Fibroblast of gingiva (primary cell): Measurements from ENCODE around the gene KRTAP22-2.

Experiments used
- DNase-seq: peaks from one replicate; pipeline ENCODE4 v3.0.0-alpha.2; 2011; ENCODE audit warnings: low read depth

Gene KRTAP22-2

DNA sequence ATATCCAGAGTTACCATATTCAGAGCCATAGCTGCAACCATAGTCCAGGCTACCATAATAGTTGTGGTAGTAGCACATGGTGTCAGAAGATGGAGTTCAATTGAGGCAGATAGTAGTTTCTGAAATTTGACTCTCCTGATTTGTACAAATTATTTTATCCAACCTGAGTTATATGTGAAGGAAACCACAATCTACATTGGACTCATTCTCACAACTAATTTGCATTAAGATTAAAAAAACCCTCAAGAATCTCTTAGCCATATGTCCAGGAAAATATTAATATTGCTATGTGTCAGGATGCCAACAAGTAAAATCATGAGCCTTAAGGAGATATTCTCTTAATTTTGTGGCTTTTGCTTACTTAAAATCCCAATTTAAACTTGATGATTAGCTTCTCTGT is at the start of gene KRTAP22-2:
Gene KRTAP22-2, minus strand, starts transcription at position 101 of the 400 bp plus-strand sequence.
- no peak for DNase-seq

DNA sequence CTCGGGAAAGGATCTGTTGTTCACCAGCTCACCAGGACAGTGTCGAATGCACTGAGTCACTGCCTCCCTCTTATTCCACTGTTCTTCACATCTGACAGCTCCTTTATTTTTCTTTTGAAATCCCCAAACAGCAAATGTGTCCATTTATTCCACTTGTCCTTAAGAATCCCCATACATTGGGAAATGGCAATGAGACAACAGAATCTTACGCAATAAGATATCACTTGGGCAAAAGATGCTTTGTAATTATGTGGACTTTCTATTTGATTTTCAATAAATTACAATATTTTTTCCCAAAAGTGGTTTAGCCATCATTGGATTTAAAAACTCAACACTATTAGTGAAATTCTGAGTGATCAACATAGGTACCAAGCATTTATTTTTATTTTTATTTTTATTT is 48.5 kb upstream of the KRTAP22-2 start:
- DNase-seq: no peak

DNA sequence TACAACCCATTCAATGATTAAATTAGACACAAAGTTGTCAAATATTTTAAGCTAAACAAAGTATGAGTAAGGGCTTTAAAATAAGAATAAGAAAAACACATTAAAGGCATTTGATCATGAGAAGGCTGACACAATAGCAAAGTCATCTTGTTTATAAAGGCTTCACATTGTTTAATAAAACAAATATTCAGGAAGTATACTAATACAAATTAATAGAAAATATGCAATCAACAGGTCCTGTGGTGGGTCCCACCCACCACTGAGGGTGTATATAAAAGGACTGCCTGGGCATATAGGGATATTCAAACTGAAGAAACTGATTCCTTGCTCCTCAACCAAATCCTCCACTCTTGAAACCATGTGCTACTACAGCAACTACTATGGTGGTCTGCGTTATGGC is 44.7 kb upstream of the KRTAP22-2 start, which contains the start of gene KRTAP20-2:
Gene KRTAP20-2, plus strand, starts transcription at position 301 of the 400 bp plus-strand sequence. Its CDS starts 58 bp downstream, at position 359.
- DNase-seq: no peak

DNA sequence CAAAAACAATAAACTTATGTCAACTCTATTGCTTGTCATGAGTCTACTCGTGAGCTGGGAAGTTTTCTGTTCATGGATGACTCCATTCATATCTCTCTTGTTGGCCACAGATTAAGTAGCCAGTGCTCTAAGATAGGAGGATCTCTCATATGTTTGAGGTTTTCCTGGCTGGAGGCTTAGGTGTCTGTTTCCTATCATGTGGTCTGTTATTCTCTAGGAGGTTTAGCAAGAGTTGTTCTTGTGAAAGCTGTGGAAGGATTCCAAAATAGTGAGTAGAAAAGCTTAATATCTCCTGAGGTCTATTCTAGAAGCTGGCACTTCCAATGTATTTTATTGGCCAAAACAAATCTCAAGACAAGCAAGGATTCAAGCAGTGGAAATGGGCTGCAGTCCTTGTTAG is 39.0 kb upstream of the KRTAP22-2 start:
- no peak for DNase-seq

DNA sequence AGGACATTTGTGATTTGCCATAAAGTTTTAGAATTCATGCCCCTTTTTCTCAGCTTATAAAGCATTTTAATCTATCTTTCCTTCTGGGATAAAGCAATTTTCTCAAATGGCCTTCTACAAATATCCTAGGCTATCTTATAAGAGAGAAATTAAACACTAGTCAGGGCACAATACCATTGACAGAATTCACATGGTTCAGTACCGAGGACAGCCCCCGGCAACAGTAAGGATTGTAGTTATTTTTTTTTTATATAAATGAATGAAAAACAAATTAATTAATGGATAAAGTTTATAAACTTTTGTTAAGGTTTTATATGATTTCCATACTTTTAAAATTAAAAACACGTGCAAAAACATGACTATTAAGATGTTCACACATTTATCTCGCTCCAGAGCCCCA is 37.9 kb upstream of the KRTAP22-2 start:
- DNase-seq: no peak

DNA sequence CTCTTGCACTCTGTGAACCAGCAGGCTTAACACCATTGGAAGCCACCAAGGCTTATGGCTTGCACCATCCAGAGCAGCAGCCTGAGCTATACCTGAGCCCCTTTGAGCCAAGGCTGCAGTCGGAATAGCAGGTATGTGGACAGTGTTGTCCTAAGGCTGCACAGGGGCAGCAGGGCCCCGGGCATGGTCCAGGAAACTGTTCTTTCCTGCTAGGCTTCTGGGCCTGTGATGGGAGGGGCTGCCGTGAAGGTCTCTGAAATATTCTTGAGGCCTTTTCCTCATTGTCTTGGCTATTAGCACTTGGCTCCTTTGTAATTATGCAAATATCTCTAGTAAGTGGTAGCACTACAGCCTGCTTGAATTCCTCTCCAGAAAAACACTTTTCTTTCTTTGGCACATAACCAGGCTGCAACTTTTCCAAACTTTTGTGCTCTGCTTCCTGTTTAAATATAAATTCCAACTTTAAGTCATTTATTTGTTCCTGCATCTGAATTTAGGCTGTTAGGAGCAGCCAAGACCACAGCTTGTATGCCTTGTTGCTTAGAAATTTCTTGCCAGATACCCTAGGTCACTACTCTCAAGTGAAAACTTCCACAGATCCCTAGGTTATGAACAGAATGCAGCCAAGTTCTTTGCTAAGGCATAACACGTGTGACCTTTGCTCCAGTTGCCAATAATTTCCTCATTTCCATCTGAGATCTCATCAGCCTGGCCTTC is 35.4 kb upstream of the KRTAP22-2 start:
- no peak for DNase-seq

DNA sequence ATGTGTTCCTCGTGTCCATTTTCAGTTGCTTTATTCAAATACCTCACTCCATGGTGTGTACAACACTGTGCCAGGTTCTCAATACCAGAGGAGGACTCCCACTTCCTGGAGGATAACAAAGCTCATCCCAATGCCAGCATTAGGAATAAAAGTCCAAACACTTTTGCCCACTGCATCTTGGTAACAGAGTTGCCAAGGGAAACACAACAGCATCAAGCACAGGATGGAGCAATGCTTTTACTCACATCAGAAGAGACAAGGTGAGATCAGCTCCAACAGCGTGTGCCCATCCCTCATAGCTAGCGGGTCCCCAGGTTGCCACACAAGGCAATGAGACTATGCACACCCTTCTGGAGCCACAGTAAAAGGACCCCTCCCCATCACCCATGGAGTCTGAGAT is 33.2 kb upstream of the KRTAP22-2 start:
- no peak for DNase-seq

DNA sequence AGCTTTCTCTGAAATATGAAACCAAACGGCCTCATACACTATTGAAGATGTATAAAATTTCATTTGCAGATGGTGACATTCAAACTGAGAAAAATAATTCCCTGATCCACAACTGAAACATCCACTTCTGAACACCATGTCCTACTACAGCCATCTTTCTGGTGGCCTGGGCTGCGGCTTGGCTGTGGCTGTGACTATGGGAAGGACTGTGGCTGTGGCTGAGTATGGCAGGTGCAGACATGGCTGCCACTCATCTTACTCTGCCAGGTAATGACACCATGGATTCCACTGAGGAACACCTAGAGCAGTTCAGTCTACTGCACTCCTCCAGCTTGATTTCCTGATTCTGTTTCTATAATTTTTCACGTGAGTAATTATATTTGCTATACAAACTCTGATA is 30.3 kb upstream of the KRTAP22-2 start, which contains the start of gene KRTAP20-4:
Gene KRTAP20-4, plus strand, starts transcription at position 106 of the 400 bp plus-strand sequence.
- no peak for DNase-seq

DNA sequence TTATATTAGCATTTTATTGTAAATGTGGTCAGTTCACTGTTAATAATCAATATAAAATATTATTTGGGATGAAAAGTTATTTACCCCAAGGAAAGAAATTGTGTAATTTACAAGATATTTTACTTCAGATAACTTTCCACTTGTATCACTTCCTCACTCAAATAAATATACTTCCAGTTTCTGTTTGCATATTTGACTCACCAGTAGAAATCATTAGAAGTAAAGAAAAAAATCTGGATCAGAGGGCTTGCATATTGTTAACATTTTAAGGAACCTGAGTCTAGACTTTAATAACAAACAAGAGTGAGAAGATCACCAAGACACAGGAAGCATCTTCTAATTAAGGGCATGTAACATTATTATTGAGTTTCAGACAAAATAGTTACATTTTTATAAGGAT is 29.9 kb upstream of the KRTAP22-2 start:
- DNase-seq: no peak

DNA sequence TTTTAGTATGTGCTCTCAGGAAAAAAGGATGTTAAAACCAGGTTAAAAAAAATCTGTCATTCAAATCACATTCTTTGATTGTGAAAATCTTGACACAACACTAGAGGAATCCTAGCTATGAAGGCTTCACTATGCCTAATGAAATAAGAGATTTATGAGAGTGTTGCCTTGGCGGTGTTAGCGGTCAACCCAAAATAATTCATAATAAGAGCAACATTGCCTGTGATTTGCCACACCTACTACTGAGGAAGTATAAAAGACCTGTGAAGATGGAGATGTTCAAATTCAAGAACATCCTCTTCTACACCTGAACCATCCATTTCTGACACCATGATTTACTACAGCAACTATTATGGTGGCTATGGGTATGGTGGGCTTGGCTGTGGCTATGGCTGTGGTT is 25.9 kb upstream of the KRTAP22-2 start, which contains the start of gene KRTAP20-1:
Gene KRTAP20-1, plus strand, starts transcription at position 301 of the 400 bp plus-strand sequence. Its CDS starts 30 bp downstream, at position 331.
- DNase-seq: no peak

DNA sequence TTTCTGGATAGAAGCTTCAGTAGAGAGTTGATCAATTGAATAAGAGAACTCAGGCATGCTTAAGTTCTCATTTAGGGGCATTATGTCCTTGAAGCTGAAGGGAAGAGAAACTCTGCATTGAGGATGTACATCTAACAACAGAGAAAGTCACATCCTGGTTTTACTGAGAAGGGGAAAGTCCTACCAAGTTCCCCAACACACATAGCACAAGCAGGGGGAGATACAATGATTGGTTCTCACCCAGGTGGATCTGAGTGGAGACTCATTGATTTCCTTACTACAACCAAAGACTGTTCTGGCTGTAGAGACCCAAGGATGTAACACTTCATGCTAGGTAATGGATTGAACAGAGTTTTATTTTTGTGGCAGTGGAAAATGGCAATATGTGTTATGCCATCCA is 25.0 kb upstream of the KRTAP22-2 start:
- DNase-seq: no peak

DNA sequence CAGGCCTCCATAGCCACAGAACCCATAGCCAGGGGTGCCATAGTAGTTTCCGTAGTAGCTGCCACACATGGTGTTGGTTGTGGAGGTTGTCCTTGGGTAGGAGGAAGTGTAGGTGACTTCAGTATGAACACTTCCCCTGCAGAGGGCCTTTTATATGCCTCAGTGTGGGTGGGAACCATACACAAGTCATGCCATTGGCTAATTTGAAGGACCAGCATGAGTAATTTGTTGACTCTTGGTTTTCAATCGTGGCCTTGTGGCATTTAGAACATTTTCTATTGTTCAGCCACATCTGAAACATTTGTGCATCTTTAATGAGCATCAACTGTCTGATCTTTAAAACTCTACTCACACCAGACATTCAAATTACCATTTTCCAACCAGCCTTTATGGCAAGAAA is 23.6 kb upstream of the KRTAP22-2 start, which contains the start of gene KRTAP6-1:
Gene KRTAP6-1, minus strand, starts transcription at position 95 of the 400 bp plus-strand sequence. Its CDS starts 26 bp downstream, at position 69.
- no peak for DNase-seq

DNA sequence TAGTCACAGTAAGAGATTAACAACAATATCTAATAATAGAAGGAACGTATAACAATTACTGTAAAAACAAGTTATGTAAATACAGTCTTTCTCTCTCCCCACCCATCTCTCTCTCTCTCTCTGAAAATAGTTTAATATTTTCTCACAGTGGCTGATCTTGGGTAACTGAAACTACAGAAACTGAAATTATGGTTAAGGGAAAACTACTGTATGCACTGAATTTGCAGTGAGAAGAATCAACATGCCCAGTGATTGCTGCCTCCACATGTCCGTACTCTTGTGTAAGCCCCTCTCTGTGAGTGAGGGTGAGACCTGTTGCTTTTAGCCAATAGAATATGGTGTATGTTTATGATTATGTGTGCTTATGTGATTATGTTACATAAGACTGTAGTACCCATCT is 21.9 kb upstream of the KRTAP22-2 start:
- no peak for DNase-seq

DNA sequence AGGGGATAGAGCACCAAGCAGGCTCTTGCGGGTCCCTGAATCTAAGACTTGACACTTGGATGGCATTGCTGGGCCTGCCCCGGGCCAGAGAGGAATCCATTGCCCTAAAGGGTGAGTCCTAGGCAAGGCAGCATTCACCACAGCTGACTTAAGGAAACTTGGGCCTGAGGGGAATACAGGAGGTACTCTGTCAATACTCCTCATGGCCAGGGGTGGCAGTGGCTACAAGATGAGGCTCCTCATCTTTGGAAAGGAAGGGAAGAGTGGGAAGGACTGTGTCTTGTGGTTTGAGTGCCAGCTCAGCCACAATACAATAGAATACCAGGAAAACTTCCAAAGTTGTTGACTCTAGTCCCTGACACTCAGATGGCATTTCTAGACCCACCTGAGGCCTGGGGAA is 15.8 kb upstream of the KRTAP22-2 start:
- no peak for DNase-seq

DNA sequence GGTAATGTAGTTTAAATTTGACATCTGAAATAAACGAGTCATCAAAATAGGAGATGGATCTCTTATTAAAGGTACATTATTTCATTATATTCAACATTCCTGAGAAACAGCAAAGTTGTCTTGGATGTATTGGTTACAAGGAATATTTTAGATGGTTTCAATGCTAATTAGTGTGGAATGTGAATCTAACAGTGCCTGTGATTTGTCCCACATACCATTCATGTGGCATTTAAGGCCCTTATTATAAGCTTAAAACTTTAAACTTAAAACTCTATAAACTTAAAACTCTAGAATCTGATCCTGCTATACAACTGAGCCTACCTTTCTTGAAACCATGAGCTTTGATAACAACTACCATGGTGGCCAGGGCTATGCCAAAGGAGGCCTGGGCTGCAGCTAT is 10.6 kb upstream of the KRTAP22-2 start, which contains the start of gene KRTAP22-1:
Gene KRTAP22-1, plus strand, starts transcription at position 301 of the 400 bp plus-strand sequence.
- no peak for DNase-seq

DNA sequence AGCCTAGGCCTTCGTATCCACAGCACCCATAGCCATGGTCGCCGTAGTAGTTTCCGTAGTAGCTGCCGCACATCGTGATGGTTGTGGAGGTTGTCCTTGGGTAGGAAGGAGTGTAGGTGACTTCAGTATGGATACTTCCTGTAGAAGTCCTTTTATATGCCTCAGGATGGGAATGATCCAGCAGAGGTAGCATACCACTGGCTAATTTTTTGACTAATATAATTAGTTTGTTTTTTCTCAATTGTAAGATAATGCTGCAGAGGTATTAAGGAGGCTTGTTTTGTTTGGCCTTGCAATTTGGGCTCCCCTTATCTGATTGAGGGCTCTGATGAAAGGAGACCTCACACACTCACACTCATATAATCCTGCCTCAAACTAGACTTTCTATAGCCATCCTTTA is 8.6 kb upstream of the KRTAP22-2 start, which contains the start of gene KRTAP6-2:
Gene KRTAP6-2, minus strand, starts transcription at position 101 of the 400 bp plus-strand sequence. Its CDS starts 28 bp downstream, at position 73.
- DNase-seq: no peak

DNA sequence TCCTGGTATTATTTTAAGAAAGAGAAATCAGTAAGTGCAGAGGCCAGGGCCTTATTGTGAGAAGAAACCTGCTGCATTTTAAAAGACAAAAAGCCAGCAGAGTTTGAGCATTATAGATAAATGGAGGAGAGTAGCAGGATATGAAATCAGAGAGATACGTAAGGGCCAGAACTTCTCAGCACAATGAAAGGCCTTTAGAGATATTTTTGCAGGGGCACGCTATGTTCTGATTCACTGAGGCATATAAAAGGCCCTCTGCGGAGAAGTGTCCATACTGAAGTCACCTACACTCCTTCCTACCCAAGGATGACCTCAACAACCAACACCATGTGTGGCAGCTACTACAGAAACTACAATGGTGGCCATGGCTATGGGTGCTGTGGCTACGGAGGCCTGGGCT is 1.9 kb upstream of the KRTAP22-2 start, which contains the start of gene KRTAP6-3:
Gene KRTAP6-3, plus strand, starts transcription at position 301 of the 400 bp plus-strand sequence. Its CDS starts 6 bp downstream, at position 307.
- no peak for DNase-seq

DNA sequence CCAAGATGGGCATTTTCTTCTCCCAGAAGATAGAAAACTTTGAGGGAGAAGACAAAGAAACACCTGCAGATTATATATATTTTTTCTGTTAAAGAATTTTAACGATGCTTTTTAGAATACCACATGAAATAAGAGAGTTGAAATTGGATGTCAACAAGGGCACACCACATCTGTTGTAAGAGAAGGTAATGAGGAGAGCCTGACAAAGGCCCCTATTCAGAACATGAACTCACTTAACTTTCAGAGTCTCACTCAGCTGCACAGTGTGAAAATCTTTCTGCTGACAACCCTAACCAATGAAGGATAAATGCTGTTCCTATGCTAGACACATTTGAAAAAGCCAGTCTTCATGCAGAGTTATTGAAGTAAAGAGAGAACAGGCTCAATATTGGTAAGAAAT is 7.3 kb downstream of the KRTAP22-2 start:
- DNase-seq: no peak

DNA sequence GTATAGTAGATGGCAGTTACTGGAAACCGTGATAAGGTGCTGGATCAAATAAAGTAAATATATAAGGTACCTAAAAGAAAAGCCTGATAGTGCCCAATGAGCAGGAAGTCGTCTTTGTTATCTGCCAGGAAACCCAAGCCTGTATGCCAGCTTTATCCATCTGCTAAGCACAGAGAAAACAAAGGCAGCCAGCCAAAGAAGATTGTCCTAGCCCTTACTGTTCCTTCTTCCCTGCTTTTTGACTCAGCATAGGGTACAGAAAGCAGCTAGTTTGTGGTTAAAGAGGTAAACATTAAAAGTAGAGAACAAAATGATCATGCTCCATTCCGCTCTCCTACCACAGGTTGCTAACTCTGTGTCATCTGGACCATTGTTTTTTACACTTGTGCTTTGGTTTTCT is 10.1 kb downstream of the KRTAP22-2 start:
- no peak for DNase-seq

DNA sequence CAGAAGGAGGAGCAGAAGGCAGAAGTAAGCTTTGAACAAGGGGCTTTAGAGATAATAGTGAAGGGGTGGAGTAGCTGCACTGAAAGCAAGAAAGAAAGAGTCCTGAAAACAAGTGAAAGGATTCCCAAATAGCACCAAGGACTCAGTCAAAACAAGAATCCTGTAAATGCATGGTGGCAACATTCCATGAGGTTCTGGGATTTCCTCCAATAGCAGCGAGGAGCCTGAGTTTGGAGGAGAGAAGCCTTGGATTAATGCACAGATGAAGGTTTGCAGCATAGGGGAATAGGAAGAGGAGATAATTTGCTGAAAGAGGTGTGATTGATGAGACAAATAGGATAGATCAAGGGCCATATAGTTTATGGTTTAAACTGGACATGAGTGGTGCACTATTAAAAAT is 10.9 kb downstream of the KRTAP22-2 start:
- DNase-seq: no peak

DNA sequence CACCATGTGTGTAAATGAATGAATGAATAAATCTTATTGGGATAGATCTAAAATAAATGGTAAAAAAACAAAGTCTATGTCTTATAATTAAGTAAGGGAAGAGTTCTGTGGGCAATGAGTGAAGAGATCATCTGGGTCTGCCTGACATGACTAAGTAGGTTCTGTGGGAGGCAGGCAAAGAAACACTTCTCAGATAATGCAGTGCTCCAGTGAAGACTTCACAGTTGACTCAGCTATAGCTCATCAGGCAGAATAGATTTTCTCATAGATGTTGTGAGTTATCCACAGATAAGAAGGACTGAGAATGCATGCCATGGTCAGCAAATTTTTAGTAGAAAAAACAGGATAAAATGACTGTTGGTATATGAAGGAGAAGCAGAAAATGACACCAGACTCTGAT is 12.4 kb downstream of the KRTAP22-2 start:
- no peak for DNase-seq

DNA sequence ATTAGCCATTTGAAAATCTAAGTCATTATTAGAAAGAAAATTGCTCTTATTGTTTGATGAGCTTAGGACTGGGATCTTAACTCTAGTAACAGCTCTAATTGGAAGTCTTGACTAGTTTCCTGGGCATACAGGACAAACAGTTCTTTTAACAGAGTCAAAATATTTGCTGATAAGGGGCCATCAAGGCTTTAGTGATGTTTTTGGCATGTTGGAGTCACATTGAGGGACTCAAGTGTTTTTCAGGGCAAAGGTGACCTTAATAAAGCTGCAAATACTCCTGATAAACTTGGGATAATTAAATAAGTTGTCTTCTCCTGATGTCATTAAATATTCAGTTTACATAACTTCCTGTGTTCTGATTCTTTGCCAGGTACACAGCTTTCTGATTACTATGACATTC is 22.6 kb downstream of the KRTAP22-2 start:
- no peak for DNase-seq

DNA sequence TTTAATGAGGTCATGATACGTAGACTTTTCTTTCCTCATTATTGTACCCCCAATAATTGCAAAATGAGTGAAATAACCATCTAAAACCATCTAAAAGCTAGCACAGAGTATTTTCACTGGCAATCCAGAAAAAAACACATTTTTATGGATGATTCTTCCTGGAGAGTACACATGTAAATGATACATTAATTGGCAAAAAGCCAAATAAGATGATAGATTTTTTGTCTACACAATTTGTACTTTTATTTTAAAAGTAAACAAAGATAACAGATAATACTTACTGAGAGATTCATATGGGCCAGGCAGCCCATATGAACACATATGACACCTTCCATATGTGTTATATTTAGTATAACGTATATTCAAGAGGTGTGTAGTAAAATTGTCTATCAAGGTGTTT is 26.6 kb downstream of the KRTAP22-2 start:
- no peak for DNase-seq
